Peyer's patch (tissue), 4 donors: ENCODE results near the gene SPATA13. TPM values are rescaled to one million over a fixed set of nuclear protein-coding genes. Genes with fewer than 3 reads are reported as not detected.
A peak's percentile ranks its signal among the peaks of the same experiment; 100 is the strongest.
"Not testable (repeated sequence)": the region's sequence is repeated elsewhere in the genome, so short reads cannot be mapped to it uniquely, and the experiment has no call there.

Source experiments
- DNase-seq, 3 donors: peaks; one replicate each; pipeline ENCODE4 v3.0.0-alpha.2; 2017 to 2019
- H3K27ac ChIP-seq, 4 donors: fragments of 200-600 bp; sonication (generic); one replicate each; pipeline ENCODE4 v1.5.1; 2016 to 2019
- H3K27me3 ChIP-seq, 2 donors: fragments of 200-600 bp; sonication (generic); one replicate each; pipeline ENCODE4 v1.5.1; 2019
- H3K36me3 ChIP-seq, 3 donors: fragments of 200-600 bp; sonication (generic); one replicate each; pipeline ENCODE4 v1.5.1; 2016 to 2019
- H3K4me1 ChIP-seq, 4 donors: fragments of 200-600 bp; sonication (generic); one replicate each; pipeline ENCODE4 v1.5.1; 2016 to 2019
- H3K4me3 ChIP-seq, 4 donors: fragments of 200-600 bp; sonication (generic); 1 replicate in 3 of 4; 2 replicates in 1 of 4; pipeline ENCODE4 v1.5.1; 2016 to 2019; ENCODE audit warnings: mild to moderate bottlenecking in 1 of 4
- H3K9me3 ChIP-seq, 4 donors: fragments of 200-600 bp; sonication (generic); one replicate each; pipeline ENCODE4 v1.5.1; 2016 to 2019; ENCODE audit warnings: mild to moderate bottlenecking in 1 of 4
- CTCF ChIP-seq, 6 experiments: fragments of 450-650 bp in 4 of 6; fragments of 200-600 bp in 2 of 6; sonication (generic) in 1 of 6; IDR thresholded peaks; one replicate each; pipeline ENCODE4 v1.5.1; 2017 to 2019; ENCODE audit warnings: antibody characterized with exemption in 6 of 6, mild to moderate bottlenecking in 3 of 6, moderate library complexity in 1 of 6
- POLR2A ChIP-seq, 2 donors: fragments of 450-650 bp; IDR thresholded peaks; one replicate each; pipeline ENCODE4 v1.5.1; 2017; ENCODE audit warnings: antibody characterized with exemption in 2 of 2, mild to moderate bottlenecking in 2 of 2, moderate library complexity in 2 of 2
- total RNA-seq, 4 donors: library from RNA; depleted of rRNA; stranded (reverse); fragments of >200 nt; gene quantifications; one replicate each; pipeline ENCODE4 v1.1.0, GENCODE V29; 2016

Gene SPATA13
- total RNA-seq, 4 donors from 2014 or later = 77.1 to 191 (median 141) TPM

- not testable (repeated sequence) for H3K27ac ChIP-seq, H3K4me3 ChIP-seq, DNase-seq, H3K4me1 ChIP-seq, H3K27me3 ChIP-seq, H3K9me3 ChIP-seq, H3K36me3 ChIP-seq
- peak in 3 of 6 experiments; percentile 33 to 53 (median 44) for TF ChIP-seq CTCF (IDR thresholded peaks at IDR 0.05)
Observed at GRCh38 chr13:24322470-24322869, 161.9 kb downstream of the SPATA13 start.

GRCh38 chr13:24323036-24323738 lies 162.7 kb downstream of the SPATA13 start:
- Histone ChIP-seq H3K9me3 (no peaks in the 10 kb centered on the region), H3K4me3 (no peak overlapping the region), H3K27me3 (no peaks in the 10 kb centered on the region), H3K27ac (no peak overlapping the region), H3K36me3 (no peaks in the 10 kb centered on the region), H3K4me1 (no peaks in the 10 kb centered on the region)
- no peak for DNase-seq
- TF ChIP-seq CTCF (IDR thresholded peaks at IDR 0.05) (no peak), POLR2A (IDR thresholded peaks at IDR 0.05) (no peak)

GRCh38 chr13:24323739-24324075 lies 163.2 kb downstream of the SPATA13 start:
- Histone ChIP-seq H3K4me3 (no peak overlapping the region), H3K36me3 (no peaks in the 10 kb centered on the region), H3K9me3 (no peaks in the 10 kb centered on the region), H3K27ac (no peak overlapping the region), H3K4me1 (no peaks in the 10 kb centered on the region), H3K27me3 (no peaks in the 10 kb centered on the region)
- TF ChIP-seq POLR2A (IDR thresholded peaks at IDR 0.05) (no peak), CTCF (IDR thresholded peaks at IDR 0.05) (no peak)
- no peak for DNase-seq

- not testable (repeated sequence) for DNase-seq, H3K27ac ChIP-seq, H3K27me3 ChIP-seq, H3K4me1 ChIP-seq, H3K9me3 ChIP-seq, H3K36me3 ChIP-seq
- peak overlapping the region in 1 of 4 donors; percentile 42 for H3K4me3 ChIP-seq
Observed at GRCh38 chr13:24327598-24327997, 167.1 kb downstream of the SPATA13 start.

GRCh38 chr13:24328145-24328544 lies 167.6 kb downstream of the SPATA13 start:
- H3K27me3 ChIP-seq = no peaks in the 10 kb centered on the region
- H3K36me3 ChIP-seq = no peaks in the 10 kb centered on the region
- no peaks in the 10 kb centered on the region for H3K9me3 ChIP-seq
- H3K4me3 ChIP-seq = peak overlapping the region in 1 of 4 donors; percentile 42
- no peaks in the 10 kb centered on the region for H3K4me1 ChIP-seq
- no peak for DNase-seq
- TF ChIP-seq CTCF (IDR thresholded peaks at IDR 0.05) = no peak
- TF ChIP-seq POLR2A (IDR thresholded peaks at IDR 0.05) = no peak
- no peak overlapping the region for H3K27ac ChIP-seq

- Histone ChIP-seq H3K27me3 (no peaks in the 10 kb centered on the region), H3K4me3 (no peak overlapping the region), H3K36me3 (no peaks in the 10 kb centered on the region), H3K4me1 (no peaks in the 10 kb centered on the region), H3K9me3 (no peaks in the 10 kb centered on the region), H3K27ac (no peak overlapping the region)
- no peak for TF ChIP-seq POLR2A (IDR thresholded peaks at IDR 0.05)
- no peak for TF ChIP-seq CTCF (IDR thresholded peaks at IDR 0.05)
- no peak for DNase-seq
Observed at GRCh38 chr13:24338721-24339120, 178.2 kb downstream of the SPATA13 start.
